ENCODE data around the gene ARHGEF38. TPM values are rescaled to one million over a fixed set of nuclear protein-coding genes. Genes with fewer than 3 reads are reported as not detected.
"Not testable (repeated sequence)": the region's sequence is repeated elsewhere in the genome, so short reads cannot be mapped to it uniquely, and the experiment has no call there.

ARHGEF38 gene
- total and polyA plus RNA-seq, 2 donors = 0.24 to 0.30 TPM

DNA sequence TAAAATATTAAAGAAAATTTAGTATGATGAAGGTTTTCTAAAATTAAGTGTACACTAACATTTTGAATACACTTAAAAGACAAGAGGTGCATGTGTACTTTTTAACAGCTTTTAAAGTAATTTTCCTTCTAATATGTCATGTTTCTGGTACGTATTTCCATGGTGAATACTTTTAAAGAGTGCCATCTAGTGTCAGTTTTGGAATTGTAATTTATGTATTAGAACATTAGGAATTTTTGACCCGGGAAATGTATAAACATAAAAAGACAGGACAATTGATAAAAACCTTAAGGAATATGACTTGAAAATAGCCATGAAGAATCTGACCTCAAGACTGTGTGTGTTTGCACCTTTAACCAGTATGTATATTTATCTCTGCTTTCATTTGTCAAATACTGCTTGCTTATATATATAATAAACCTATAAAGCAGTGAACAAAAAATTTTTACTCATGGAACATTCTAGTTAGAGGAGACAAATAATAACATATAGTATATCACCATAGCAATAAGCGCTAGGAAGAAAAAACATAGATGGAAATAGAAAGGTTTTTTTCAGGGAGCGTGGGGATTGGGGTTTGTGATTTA, 163.4 kb downstream of the ARHGEF38 start:
- Histone ChIP-seq H3K4me3 (ENCODE audit: low read length in 2 of 2) (no peak overlapping the region), H3K27ac (ENCODE audit: low read depth in 1 of 2, low read length in 1 of 2) (no peak overlapping the region), H3K36me3 (ENCODE audit: control insufficient read depth in 2 of 2, insufficient read depth in 2 of 2, low read length in 1 of 2) (peaks cover 4 to 7% of the 10 kb centered on the region in 2 donors), H3K27me3 (ENCODE audit: control insufficient read depth in 2 of 2, insufficient read depth in 1 of 2, low read length in 1 of 2) (no peaks in the 10 kb centered on the region), H3K9me3 (ENCODE audit: control insufficient read depth in 2 of 2, insufficient read depth in 1 of 2, low read length in 1 of 2) (no peaks in the 10 kb centered on the region), H3K4me1 (ENCODE audit: control insufficient read depth in 2 of 2, insufficient read depth in 2 of 2, low read length in 2 of 2) (no peaks in the 10 kb centered on the region)
- DNase-seq (ENCODE audit: low read depth in 6 of 9, low spot score in 9 of 9) = peak in 4 of 9 donors; percentile 6 to 46 (median 11)
- WGBS = 53% methylated on average over 4 of the region's 4 CpGs

DNA sequence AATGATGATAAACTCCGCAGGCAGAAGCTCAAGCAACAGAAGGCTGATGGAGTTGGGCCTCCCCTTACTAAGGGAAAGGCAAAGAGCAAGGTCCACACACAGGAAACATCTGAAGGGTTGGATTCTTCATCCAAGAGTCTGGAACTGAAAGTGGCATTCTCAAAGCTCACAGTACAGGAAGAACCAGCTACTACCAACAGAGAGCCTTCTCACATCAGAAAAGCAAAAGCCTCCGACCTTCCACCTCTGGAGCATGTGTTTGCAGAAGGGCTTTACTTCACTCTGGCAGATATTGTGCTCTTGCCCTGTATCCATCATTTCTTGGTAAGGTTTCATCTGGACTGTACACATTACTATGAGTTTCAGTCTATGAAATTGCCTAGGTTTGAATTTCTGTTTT, 166.8 kb downstream of the ARHGEF38 start:
- H3K4me1 ChIP-seq (ENCODE audit: control insufficient read depth in 2 of 2, insufficient read depth in 2 of 2, low read length in 2 of 2) = no peaks in the 10 kb centered on the region
- no peaks in the 10 kb centered on the region for H3K9me3 ChIP-seq (ENCODE audit: control insufficient read depth in 2 of 2, insufficient read depth in 1 of 2, low read length in 1 of 2)
- no peak for DNase-seq (ENCODE audit: low read depth in 6 of 9, low spot score in 9 of 9)
- H3K27me3 ChIP-seq (ENCODE audit: control insufficient read depth in 2 of 2, insufficient read depth in 1 of 2, low read length in 1 of 2) = no peaks in the 10 kb centered on the region
- peaks cover 4 to 7% of the 10 kb centered on the region in 2 donors for H3K36me3 ChIP-seq (ENCODE audit: control insufficient read depth in 2 of 2, insufficient read depth in 2 of 2, low read length in 1 of 2)
- 96% methylated on average over 2 of the region's 2 CpGs for WGBS
- H3K4me3 ChIP-seq (ENCODE audit: low read length in 2 of 2) = no peak overlapping the region
- no peak overlapping the region for H3K27ac ChIP-seq (ENCODE audit: low read depth in 1 of 2, low read length in 1 of 2)

DNA sequence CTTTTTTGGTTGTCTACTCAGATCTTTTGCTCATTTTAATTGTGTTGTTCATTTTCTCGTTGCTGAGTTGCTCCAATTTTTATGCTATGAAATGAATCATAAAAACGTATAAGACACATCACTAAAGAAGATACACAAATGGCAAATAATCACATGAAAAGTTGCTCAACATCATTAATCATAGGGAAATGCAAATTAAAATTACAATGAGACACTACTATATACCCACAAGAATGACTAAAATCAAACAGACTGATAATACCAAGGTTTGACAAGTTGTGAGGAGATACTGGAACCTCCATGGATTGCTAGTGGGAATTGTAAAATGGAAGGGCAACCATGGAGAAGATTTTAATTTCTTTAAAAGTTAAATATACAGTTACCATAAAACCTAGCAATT, 173.2 kb downstream of the ARHGEF38 start:
- H3K36me3 ChIP-seq (ENCODE audit: control insufficient read depth in 2 of 2, insufficient read depth in 2 of 2, low read length in 1 of 2) = peaks cover 0 to 6% of the 10 kb centered on the region in 2 donors
- no peaks in the 10 kb centered on the region for H3K4me1 ChIP-seq (ENCODE audit: control insufficient read depth in 2 of 2, insufficient read depth in 2 of 2, low read length in 2 of 2)
- no peak overlapping the region for H3K4me3 ChIP-seq (ENCODE audit: low read length in 2 of 2)
- no peak for DNase-seq (ENCODE audit: low read depth in 6 of 9, low spot score in 9 of 9)
- 98% methylated on average over 2 of the region's 2 CpGs for WGBS
- H3K9me3 ChIP-seq (ENCODE audit: control insufficient read depth in 2 of 2, insufficient read depth in 1 of 2, low read length in 1 of 2) = no peaks in the 10 kb centered on the region
- no peak overlapping the region for H3K27ac ChIP-seq (ENCODE audit: low read depth in 1 of 2, low read length in 1 of 2)
- no peaks in the 10 kb centered on the region for H3K27me3 ChIP-seq (ENCODE audit: control insufficient read depth in 2 of 2, insufficient read depth in 1 of 2, low read length in 1 of 2)

DNA sequence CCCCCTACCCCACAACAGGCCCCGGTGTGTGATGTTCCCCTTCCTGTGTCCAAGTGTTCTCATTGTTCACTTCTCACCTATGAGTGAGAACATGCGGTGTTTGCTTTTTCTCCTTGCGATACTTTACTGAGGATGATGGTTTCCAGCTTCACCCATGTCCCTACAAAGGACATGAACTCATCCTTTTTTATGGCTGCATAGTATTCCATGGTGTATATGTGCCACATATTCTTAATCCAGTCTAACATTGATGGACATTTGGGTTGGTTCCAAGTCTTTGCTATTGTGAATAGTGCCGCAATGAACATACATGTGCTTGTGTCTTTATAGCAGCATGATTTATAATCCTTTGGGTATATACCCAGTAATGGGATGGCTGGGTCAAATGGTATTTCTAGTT, 177.5 kb downstream of the ARHGEF38 start:
- WGBS = 98% methylated on average over 4 of the region's 4 CpGs
- DNase-seq (ENCODE audit: low read depth in 6 of 9, low spot score in 9 of 9); H3K4me3 ChIP-seq (ENCODE audit: low read length in 2 of 2); H3K36me3 ChIP-seq (ENCODE audit: control insufficient read depth in 2 of 2, insufficient read depth in 2 of 2, low read length in 1 of 2); H3K9me3 ChIP-seq (ENCODE audit: control insufficient read depth in 2 of 2, insufficient read depth in 1 of 2, low read length in 1 of 2); H3K27me3 ChIP-seq (ENCODE audit: control insufficient read depth in 2 of 2, insufficient read depth in 1 of 2, low read length in 1 of 2); H3K4me1 ChIP-seq (ENCODE audit: control insufficient read depth in 2 of 2, insufficient read depth in 2 of 2, low read length in 2 of 2); H3K27ac ChIP-seq (ENCODE audit: low read depth in 1 of 2, low read length in 1 of 2): not testable (repeated sequence)

Other genes starting within 250 kb of the ARHGEF38 start
- 80.1 TPM for gene PPA2, start 78.6 kb upstream of the ARHGEF38 start, total RNA-seq
- 60.1 TPM for gene PPA2, start 78.6 kb upstream of the ARHGEF38 start, polyA plus RNA-seq
- gene INTS12, start 156.1 kb downstream of the ARHGEF38 start, total RNA-seq = 18.9 TPM
- gene INTS12, start 156.1 kb downstream of the ARHGEF38 start, polyA plus RNA-seq = 24.7 TPM
- gene GSTCD, start 156.2 kb downstream of the ARHGEF38 start, total RNA-seq = 9.1 TPM
- 3.3 TPM for gene GSTCD, start 156.2 kb downstream of the ARHGEF38 start, polyA plus RNA-seq

All from thymus (tissue), 11 donors.